NCI-H128 (cell line): Measurements from ENCODE around the gene ZNF664.

ENCODE experiments used
- DNase-seq: peaks from one replicate; lab custom pipeline; 2025; ENCODE audit not compliant: unreplicated experiment; lab: John Stamatoyannopoulos, UW

Gene ZNF664

DNA sequence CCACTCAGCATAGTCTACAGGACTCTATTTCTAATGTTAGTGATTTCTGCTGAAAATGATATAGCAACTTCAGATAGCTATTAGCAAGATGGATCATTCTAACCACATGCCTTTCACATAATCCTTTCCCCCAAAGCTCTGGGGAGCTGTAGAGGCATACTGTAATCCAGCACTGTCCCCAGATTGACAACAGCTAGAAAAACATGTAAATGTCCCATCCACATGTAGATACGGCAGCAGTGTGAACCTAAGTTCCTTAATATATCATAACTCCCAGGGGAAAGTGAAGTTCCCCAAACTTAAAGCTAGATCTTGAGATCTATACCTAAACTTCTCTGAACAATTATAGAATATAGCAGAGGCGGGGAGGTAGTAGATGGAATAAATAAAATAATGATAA is 14.0 kb downstream of the ZNF664 start:
- no peak for DNase-seq

DNA sequence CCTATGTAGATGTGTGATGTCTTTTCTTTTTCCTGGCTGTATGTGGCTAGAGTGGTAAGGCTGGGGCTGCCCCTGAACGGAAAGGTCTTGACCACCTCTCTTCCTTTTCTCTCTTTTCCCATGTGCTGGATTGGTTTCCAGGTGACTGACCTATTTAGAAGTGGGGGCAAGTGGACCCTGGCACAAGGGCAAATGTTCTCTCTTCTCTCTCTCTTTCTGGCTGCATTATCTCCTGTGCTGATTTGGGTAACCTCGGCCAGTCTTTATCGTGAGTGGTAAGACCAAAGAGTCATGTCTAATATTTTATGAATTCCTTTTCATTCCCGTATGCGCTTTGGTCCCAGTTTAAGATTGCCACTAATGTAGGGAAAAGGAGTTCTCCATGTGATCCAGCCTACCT is 16.2 kb downstream of the ZNF664 start:
- DNase-seq, result no peak

DNA sequence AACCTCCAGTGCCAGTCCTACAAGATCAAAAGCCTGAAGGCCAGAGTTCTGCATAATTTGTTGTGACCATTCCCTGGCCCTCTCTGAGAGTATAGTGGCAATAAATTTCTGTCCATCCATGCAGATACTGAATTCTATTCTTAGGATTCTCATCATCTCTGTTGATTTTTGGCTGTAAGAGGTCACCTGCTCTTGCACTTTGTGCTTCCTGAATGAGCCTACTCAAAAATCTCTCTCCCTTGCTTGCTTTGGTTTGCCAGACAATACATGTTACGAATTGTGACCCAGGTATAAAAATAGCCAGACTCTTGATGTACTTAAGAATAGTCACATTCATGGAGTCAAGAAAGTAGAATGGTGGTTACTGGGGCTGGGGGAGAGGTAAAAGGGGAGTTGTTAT is 16.7 kb downstream of the ZNF664 start:
- DNase-seq, result no peak

DNA sequence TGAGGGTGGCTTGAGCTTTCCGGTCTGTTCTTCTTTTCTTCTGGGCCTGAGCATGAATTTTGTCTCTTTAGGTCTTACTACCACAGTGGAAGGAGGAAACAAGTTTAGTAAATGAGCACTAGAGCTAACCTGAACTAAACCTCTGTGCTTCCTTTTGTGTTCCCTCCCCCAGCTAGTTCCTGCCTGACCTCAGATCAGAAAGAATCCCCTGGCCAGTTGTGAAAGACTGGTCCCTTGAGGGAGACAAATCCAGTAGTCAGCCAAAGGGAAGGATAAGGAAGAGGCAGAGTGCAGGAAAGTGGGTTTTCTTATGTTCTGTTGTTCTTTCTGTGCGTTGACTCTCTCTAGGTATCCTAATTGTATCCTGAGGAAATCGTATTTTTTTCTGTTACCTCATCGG is 17.5 kb downstream of the ZNF664 start:
- no peak for DNase-seq

DNA sequence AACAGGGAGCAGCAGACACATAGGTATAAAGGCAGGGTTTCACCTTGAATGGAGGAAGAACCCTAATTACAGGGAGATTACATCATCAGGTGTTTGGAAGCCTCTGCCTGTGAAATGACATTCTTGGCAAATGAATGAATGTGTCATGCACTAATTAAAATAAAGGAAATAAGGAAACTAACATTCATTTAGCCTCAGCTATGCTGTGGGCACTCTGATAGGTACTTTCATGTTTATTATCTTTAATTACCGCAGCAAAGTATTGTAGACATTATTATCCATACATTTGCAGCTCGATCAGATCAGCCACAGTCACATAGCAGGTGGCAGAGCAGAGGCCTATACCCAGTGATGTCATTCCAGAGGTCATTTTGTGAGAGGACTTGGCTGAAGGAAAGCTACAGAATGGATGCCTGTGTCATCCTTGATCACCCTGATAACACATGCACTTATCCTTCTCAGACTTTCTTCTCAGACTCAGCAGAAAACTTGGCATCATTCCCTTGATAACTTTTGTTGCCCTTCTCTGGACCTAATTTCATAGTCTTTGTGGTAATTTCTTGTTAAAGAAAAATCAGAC is 18.4 kb downstream of the ZNF664 start:
- no peak for DNase-seq

DNA sequence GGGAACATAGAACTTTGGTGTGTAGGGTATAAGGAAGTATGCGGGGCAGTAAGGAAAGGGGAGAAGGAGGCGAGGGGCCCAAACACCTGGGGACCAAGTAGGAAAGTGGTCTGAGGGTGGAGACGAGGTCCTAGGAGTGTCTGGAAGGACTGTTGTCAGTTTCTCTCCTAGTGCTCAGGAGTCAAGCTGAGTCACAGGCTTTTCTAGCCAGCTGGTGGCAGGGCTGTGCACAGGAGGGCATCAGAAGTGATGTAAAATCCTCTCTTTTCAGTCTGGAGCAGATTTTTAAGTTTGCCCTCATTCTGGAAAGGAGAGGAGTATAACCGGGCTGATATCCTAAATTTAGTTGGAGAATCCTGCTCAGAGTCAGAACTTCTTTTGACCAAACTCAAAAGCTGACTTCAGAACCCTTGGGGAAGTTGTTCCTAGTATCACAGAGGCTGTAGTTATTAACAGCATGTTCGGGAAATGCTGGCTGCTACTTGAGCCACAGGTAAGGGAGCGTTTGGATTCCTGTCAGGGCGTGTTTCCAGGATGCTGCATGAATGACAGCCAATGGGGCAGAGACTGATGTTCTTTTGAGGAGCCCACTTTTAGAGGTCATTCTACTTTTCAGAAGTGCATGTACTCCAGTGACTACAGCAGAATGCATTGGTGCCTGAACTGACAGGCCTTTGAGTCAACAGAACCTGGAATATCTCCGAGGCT is 19.3 kb downstream of the ZNF664 start:
- no peak for DNase-seq

DNA sequence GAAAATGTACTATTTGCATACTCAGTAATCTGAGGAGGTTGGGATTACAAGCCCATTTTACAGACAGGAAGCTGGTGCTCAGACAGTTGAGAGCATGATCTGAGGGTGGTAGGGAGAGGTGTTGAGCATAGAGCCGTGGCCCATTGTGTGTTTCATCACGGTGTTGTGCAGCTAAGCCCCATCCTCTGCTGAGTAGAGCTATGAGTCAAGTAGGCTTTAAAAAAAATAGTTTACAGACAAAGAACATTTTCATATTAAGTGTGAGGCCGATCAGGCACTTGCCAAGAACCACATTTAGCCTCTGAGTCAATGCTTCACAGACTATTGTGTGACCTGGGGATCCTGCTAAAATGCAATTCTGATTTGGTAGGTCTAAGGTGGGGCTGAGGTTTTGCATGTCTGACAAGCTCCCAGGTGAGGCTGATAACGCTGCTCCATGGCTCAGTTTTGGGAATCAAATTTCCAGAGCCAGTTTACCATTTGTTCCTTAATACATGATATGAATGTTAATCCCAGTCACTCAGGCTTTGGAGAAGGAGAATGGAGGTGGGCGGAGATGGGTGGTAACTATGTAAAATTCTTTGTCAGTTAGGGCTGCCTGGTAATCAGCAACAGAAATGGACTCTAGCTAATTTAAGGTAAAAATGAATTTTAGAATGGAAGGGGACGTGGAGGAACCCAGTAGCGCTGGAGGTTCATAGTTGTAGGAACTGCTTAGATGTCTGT is 22.2 kb downstream of the ZNF664 start:
- DNase-seq, result no peak

DNA sequence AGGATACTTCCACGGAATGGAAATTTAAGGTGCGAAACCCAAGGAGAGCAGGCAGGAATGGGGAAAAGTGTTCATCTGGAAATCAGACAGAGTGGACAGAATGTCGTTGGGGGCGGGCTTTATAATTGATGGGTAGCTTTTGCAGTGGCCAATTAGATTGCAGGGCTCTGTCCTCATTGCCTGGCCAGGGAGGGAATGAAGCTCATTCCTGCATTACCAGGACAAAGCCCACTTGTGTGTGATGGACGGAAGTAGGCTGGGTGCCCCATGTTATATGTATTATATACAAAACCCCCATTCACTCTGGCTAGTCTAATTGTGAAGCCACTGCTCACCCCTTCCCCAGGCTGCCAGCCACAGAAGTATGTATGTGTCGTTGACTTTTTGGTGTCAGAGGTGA is 23.6 kb downstream of the ZNF664 start:
- no peak for DNase-seq

DNA sequence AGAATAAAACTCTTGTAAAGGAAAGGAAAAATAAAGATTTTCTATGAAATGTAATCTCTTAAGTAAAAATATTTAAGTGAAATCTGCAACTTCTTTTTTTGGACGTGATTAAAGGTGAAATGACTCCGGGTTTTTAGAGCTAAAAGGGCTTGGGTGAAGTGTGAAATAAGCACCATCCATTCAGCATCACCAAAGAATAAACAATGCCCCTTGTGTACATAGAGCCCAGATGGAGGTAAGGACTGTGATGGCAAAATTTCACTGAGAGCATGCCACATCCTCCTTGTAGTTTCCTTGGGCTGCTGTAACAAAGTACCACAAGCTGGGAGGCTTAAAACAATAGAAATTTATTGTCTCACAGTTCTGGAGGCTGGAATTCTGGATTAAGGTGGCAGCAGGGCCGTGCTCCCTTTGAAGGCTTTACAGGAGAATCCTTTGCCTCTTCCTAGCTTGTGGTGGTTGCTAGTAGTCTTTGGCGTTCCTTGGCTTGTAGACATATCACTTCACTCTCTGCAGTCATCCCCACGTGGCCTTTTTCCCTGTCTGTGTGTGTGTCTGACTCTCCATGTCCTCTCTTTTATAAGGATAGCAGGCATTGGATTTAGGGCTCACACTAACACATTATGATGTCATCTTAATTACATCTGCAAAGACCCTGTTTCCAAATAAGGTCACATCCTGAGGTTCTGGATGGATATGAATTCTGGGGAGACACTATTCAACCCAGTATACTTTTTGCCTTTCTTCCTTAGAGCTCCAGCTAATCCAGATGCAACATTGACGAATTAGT is 24.2 kb downstream of the ZNF664 start:
- no peak for DNase-seq

DNA sequence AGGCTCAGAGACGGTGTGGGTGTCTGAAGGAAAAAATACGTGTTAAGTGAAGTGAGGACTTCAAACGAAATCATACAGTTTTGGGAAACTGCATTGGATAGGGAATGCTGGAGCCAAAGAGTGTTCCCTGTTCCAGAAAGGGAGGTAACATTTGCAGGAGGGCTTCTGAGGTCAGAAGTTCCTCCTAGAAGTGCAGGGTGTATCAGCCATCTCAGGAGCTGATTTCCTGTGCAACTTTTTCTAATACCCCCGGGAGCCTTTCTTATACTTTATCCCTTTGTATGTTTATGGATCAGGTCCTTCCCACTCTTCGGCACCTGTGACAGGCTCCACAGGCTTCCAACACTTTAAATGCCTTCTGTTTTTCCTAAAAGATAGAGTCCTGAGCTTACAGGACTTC is 24.9 kb downstream of the ZNF664 start:
- DNase-seq, result no peak

DNA sequence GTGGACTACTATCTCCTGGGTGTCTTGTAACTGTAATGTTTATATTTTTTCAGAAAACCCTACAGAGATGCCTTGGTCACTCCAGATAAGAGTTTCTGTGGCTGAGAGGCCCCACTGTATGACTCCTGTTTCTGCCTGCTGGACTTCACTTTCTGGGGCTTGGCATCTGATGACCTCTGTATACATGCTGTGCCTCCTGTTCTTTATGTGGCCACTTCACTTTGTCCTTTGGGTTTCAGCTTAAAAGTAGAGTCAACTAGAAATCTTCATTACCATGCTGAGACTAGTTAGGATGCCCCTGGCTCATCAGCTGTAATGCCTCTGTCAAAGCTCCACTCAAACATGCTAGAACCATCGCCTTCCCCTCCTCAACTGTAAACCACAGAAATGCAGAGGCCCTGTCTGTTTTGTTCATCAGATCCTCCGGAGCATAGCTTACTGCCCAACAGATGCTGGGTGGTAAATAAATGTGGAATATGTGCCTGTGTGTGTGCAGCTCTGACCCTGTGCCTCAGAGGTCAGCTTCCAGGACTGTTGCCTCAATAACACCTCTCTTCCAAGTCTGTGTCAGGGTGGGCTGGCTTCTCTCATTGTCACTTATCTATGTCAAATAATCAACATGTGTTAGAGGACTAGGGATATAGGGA is 25.5 kb downstream of the ZNF664 start:
- no peak for DNase-seq

DNA sequence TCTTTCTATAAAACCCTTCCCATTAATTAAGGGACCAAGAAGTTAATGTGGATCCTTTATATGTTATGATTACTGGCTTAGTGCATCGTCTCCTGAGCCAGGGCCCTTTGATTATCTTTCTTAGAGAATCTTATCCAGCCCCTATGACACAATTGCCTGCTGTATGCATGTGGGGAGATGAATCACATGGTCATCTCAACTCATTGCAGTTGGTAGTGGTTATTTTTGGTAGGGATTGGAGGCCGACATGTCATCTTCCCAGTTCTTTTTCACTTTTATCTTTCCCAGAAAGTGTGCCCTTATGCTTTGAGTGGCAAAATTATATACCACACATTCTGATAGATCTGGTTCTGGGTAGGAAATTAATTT is 26.0 kb downstream of the ZNF664 start:
- no peak for DNase-seq

DNA sequence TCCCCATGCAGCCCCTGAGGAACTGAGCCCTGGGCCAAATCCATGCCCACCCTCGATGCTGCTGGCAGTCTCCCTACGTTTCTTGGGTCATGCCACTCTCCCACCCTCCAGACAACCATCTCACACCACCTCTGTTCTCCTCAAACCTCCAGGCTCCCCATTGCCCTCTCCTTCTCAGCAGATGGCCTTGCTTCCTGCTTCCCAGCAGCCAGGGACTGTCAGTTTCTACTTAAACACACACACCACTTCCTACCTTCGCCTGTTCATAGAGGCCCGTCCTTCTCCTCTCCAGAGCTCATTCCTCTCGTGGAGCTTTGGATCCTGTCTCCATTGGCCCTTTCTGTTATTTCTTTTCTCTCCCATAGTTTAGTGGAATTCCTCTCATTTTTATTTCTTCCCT is 27.1 kb downstream of the ZNF664 start:
- DNase-seq, result no peak

DNA sequence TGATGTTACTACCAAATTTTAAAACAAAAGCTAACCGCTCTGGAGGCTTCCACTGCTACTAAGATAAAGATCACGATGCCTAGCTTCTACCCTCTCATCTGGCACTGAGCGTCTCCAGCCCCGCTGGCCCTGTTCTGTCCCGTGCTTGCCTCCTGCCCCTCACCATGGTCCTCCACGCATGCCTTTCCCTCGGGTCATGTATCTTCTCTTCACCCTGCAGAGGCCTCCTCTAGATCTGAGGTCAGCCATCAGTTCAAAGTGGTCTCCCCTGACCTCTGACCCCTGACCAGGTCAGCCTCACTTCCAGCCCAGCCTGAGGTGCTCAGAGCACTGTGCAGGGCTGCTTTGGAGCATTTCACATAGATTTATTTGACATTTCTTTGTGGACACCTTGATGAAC is 28.3 kb downstream of the ZNF664 start:
- DNase-seq, result no peak

DNA sequence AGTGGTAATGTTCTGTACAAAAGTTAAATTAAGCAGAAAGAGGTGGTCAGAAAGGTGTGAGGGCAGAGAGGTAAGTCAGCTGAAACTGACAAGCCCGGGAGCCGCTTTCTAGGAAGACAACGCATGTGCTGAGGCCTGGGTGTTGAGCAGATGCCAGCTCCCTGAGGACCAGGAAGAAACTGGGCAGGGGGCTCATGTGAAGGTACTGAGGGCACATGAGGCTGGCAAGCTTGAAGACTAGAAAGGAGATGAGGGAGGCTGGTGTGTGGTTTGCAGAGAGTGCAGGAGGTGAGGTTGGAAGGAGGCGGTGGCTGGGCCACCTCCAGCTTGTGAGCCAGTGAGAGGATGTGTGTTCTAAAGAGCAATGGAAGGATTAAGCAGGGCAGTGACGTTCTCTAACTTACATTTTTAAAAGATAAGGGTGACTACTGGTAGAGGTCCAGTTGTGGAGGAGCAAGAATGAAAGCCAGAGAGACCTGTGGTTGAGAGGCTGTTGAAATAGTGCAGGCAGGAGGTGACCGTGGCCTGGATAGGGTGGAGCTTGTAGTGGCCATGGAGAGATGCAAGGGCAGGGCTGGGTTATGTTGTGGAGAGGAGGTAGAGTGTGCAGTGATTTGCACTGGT is 29.1 kb downstream of the ZNF664 start:
- DNase-seq, result no peak

DNA sequence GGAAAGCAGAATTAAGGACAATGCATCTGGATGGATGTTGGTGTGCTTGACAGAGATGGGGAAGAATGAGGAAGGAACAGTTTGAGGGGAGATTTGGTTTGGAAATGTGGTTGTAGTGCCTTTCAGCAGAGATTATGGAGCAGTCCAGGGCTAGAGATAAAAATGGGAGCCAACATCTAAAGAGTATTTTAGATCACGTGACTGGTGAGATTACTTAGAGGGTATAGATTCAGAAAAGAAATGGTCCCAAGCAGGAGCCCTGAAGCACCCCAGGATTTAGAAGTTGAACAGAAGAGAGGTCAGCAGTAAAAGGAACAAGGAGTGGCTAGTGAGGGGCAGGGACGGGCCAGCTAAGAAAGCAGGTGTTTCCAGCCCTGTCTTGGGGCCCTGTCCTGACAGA is 29.6 kb downstream of the ZNF664 start:
- DNase-seq, result no peak

DNA sequence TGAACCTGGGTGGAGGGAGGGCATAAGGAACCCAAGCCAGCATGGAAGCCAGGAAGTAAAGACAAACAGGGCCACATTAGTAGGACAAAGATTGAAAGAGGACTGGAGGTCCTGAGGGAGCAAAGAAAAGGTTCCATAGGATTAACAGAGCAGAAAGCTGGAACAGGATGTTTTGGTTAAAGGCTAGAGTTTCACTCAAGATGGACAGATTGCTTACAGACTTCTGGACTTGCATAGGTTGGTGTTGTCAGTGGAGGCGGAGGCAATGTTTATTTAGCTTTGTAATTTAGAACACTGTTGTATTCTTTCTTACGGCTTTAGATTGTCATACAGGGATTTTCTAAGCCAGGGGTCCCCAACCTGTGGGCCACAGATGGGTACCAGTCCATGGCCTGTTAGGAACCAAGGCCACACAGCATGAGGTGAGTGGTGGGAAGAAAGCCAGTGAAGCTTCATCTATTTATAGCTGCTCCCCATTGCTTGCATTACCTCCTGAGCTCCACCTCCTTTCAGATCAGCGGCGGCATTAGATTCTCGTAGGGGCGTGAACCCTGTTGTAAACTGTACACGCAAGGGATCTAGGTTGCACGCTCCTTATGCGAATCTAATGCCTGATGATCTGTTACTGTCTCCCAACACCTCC is 31.3 kb downstream of the ZNF664 start:
- DNase-seq, result no peak

DNA sequence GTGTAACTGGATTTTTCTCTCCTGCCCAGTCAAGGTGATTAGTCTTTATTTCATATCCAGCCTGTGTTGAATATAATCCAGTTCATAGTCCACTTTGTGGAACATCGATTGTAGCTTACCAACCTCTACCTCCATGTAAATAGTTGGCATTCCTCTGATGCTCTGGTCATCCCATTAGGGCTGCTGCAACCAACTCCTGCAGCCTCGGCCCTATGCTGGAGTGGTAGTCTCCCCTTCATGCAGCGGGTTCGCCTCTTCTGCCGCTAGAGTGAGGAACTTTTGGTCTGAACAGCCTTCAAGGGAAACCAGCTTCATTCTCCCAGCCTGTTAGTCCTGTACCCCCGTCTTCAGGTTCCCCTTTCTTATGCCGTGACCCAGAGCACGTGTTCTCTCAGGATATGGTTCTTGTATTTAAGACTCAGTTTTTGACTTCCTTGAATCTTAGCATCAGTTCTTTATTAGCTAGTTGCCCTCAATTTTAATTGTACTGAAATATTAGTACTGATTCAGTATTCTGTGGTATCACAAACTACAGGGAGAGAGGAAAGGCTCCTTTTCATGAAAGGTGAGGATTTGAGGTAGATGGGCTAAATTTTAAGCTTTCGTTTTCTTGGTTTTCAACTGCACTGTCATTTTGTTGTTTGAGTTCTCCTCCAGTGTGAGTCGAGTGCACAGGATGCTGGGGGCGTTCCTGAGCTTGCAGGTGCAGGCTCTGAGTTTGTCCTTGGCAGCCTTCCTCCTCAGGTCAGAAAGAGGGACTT is 33.2 kb downstream of the ZNF664 start:
- DNase-seq, result no peak

DNA sequence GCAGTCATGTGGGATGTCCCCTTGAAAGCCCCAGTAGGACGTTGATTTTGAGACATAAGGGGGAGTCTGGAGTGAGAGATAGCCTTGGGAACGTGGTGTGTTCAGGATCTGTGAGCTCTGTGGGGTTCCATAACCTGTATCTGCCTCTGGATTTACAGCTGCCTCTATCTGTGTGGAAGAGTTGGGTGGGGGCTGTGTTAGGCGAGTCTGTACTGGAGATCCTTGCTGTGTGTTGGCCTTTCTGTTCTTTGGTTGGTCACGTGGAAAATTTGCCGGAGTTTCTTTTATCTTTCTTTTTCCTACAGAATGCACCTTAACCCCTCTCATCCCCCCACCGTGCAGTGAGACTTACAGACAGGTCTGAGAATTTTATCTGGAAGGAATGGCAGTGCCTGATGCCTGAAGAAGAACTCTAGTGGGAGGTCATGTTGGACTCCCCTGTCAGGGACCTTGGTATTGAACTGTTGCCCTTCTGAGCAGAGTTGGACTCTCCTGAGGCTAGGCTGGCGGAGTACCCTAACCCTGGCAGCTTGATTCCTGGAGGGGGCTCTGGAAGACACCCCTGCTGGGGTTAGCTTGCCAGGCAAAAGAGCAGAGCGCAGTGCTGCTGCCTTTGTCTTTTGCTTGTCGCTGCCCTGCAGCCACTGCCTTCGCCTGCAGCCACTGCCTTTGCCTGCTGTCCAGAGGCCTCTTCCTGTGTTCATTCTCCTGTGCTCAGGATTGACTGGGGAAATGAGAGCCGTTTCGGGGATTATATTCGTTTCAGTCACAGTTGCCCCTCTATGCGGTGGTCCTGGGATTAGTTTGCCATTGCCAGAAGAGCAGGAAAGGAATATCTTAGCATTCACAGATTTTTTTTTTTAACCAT is 34.1 kb downstream of the ZNF664 start:
- DNase-seq, result no peak
